ENCODE measurements around the gene SCT.

SCT gene

DNA sequence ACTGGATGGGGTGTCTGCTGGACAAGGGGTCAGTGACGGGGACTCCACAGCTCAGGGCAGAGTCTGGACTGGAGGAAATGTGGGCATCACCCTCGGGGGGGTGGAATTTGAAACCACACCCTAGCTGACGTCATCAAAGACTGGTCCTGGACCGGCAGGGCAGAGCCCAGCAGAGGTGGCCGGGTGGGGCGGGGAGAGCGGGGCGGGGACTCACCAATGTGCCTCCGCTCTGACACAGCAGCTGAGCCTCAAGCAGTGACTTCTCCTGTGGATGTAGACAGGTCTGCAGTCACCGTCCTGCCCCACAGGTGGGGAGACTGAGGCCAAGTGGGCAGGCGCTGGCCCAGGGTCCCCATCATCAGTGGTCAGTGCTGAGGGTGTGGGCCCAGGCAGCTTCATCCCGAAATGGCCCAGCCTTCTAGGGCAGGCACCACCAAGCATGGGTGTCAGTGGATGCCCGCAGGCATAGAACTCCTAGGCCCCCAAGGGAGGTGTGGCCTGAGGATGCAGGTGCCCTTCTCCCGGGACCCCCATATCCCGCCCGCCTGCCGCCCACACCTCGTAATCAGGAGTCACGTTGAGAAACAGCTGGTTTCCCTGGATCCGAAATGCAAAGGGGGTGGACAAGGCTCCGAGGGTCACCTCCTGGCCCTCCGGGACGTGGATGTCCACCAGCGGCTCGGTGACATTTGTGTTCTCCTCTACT, 2.8 kb downstream of the SCT start:
- H3K23ac ChIP-seq (ENCODE audit: low read length): peak overlapping the region; percentile 45
- H4K8ac ChIP-seq (ENCODE audit: low read depth, low read length): no peak overlapping the region
- no peaks in the 10 kb centered on the region for H3K27me3 ChIP-seq (ENCODE audit: insufficient read depth, low read length, poor library complexity)
- no peaks in the 10 kb centered on the region for H3K36me3 ChIP-seq (ENCODE audit: control insufficient read depth, insufficient read depth, low read length)
- no peak overlapping the region for H2AK5ac ChIP-seq (ENCODE audit: low read length)
- no peaks in the 10 kb centered on the region for H3K4me1 ChIP-seq (ENCODE audit: control insufficient read depth, low read depth, low read length)
- no peak overlapping the region for H3K18ac ChIP-seq (ENCODE audit: low read length)
- no peak overlapping the region for H2BK120ac ChIP-seq (ENCODE audit: low read depth, low read length)
- H3K27ac ChIP-seq (ENCODE audit: low read depth, low read length): no peak overlapping the region
- H3K79me2 ChIP-seq (ENCODE audit: control insufficient read depth, insufficient read depth, low read length): no peaks in the 10 kb centered on the region
- H3K4me2 ChIP-seq (ENCODE audit: low read length): no peak overlapping the region
- no peak overlapping the region for H2BK5ac ChIP-seq (ENCODE audit: low read length)
- H2BK15ac ChIP-seq (replicated peaks; ENCODE audit: low read depth): no peak overlapping the region
- DNase-seq: no peak
- H3K4ac ChIP-seq (ENCODE audit: low read depth, low read length): no peak overlapping the region
- H3K79me1 ChIP-seq (ENCODE audit: low read length): no peaks in the 10 kb centered on the region
- H3K9ac ChIP-seq (ENCODE audit: low read length): no peak overlapping the region
- no peak overlapping the region for H3K56ac ChIP-seq (ENCODE audit: low read length)
- WGBS (ENCODE audit: extremely low coverage, insufficient coverage, low lambda C conversion rate): no CpG with 5 or more reads among the region's 25 CpGs
- no peak overlapping the region for H3K4me3 ChIP-seq (ENCODE audit: low read length)
- no peak overlapping the region for H4K5ac ChIP-seq (ENCODE audit: low read length)

DNA sequence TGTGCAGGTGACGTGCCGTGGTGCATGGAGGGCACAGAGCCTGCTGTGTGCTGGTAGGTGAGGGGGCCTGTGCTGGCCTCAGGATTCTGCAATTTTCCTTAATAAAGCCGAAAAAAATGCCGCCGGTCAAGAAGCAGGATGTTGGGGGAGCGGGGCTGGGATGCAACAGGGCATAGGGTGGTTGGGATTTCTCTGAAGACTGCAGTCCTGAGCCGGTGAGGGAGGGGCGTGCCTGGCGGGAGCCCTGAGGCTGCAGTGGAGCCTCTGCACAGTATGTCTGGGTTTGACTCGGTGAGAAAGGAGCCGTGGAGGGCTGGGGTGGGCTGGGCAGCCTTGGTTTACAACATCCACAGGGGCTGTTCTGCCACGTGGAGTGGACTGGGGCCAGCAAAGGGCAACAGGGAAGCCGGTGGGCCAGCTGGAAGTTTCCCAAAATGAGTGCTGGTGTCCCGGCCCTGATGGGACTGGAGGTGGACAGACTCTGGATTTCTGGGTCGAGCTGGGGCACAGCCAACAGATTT, 3.6 kb downstream of the SCT start:
- H3K4me1 ChIP-seq (ENCODE audit: control insufficient read depth, low read depth, low read length): no peaks in the 10 kb centered on the region
- no peak overlapping the region for H2AK5ac ChIP-seq (ENCODE audit: low read length)
- H3K4me2 ChIP-seq (ENCODE audit: low read length): no peak overlapping the region
- no peak for DNase-seq
- no peak overlapping the region for H4K8ac ChIP-seq (ENCODE audit: low read depth, low read length)
- WGBS (ENCODE audit: extremely low coverage, insufficient coverage, low lambda C conversion rate): no CpG with 5 or more reads among the region's 15 CpGs
- no peak overlapping the region for H2BK15ac ChIP-seq (replicated peaks; ENCODE audit: low read depth)
- no peaks in the 10 kb centered on the region for H3K27me3 ChIP-seq (ENCODE audit: insufficient read depth, low read length, poor library complexity)
- H3K9ac ChIP-seq (ENCODE audit: low read length): no peak overlapping the region
- H4K5ac ChIP-seq (ENCODE audit: low read length): no peak overlapping the region
- no peak overlapping the region for H3K4me3 ChIP-seq (ENCODE audit: low read length)
- H3K27ac ChIP-seq (ENCODE audit: low read depth, low read length): no peak overlapping the region
- no peak overlapping the region for H2BK120ac ChIP-seq (ENCODE audit: low read depth, low read length)
- H3K56ac ChIP-seq (ENCODE audit: low read length): no peak overlapping the region
- no peak overlapping the region for H3K23ac ChIP-seq (ENCODE audit: low read length)
- no peak overlapping the region for H2BK5ac ChIP-seq (ENCODE audit: low read length)
- no peak overlapping the region for H3K18ac ChIP-seq (ENCODE audit: low read length)
- no peaks in the 10 kb centered on the region for H3K36me3 ChIP-seq (ENCODE audit: control insufficient read depth, insufficient read depth, low read length)
- no peaks in the 10 kb centered on the region for H3K79me1 ChIP-seq (ENCODE audit: low read length)
- H3K4ac ChIP-seq (ENCODE audit: low read depth, low read length): no peak overlapping the region
- H3K79me2 ChIP-seq (ENCODE audit: control insufficient read depth, insufficient read depth, low read length): no peaks in the 10 kb centered on the region

DNA sequence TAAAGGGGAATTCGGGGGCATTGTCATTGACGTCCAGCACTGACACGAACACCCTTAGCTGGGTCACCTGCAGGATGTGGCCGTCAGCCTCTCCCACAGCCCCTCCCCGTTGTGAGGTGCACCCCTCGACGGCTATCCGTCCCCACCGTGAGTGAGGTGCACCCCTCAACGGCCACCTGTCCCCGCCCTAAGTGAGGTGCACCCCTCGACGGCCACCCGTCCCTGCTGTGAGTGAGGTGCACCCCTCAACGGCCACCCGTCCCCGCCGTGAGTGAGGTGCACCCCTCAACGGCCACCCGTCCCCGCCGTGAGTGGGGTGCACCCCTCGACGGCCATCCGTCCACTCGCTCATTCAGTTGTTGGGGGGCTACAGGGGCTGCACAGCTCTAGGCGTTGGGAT, 5.1 kb downstream of the SCT start:
- Histone ChIP-seq H3K56ac (ENCODE audit: low read length) (no peak overlapping the region), H3K23ac (ENCODE audit: low read length) (no peak overlapping the region), H4K8ac (ENCODE audit: low read depth, low read length) (no peak overlapping the region), H3K79me1 (ENCODE audit: low read length) (no peaks in the 10 kb centered on the region), H4K5ac (ENCODE audit: low read length) (no peak overlapping the region), H2BK5ac (ENCODE audit: low read length) (no peak overlapping the region), H2AK5ac (ENCODE audit: low read length) (no peak overlapping the region), H3K36me3 (ENCODE audit: control insufficient read depth, insufficient read depth, low read length) (no peaks in the 10 kb centered on the region), H3K9ac (ENCODE audit: low read length) (no peak overlapping the region), H3K27ac (ENCODE audit: low read depth, low read length) (no peak overlapping the region), H3K4me3 (ENCODE audit: low read length) (no peak overlapping the region), H3K4me2 (ENCODE audit: low read length) (no peak overlapping the region), H3K27me3 (ENCODE audit: insufficient read depth, low read length, poor library complexity) (no peaks in the 10 kb centered on the region), H3K18ac (ENCODE audit: low read length) (no peak overlapping the region), H2BK15ac (replicated peaks; ENCODE audit: low read depth) (no peak overlapping the region), H3K4ac (ENCODE audit: low read depth, low read length) (no peak overlapping the region), H2BK120ac (ENCODE audit: low read depth, low read length) (no peak overlapping the region), H3K4me1 (ENCODE audit: control insufficient read depth, low read depth, low read length) (no peaks in the 10 kb centered on the region), H3K79me2 (ENCODE audit: control insufficient read depth, insufficient read depth, low read length) (no peaks in the 10 kb centered on the region)
- no peak for DNase-seq
- WGBS (ENCODE audit: extremely low coverage, insufficient coverage, low lambda C conversion rate): no CpG with 5 or more reads among the region's 27 CpGs

DNA sequence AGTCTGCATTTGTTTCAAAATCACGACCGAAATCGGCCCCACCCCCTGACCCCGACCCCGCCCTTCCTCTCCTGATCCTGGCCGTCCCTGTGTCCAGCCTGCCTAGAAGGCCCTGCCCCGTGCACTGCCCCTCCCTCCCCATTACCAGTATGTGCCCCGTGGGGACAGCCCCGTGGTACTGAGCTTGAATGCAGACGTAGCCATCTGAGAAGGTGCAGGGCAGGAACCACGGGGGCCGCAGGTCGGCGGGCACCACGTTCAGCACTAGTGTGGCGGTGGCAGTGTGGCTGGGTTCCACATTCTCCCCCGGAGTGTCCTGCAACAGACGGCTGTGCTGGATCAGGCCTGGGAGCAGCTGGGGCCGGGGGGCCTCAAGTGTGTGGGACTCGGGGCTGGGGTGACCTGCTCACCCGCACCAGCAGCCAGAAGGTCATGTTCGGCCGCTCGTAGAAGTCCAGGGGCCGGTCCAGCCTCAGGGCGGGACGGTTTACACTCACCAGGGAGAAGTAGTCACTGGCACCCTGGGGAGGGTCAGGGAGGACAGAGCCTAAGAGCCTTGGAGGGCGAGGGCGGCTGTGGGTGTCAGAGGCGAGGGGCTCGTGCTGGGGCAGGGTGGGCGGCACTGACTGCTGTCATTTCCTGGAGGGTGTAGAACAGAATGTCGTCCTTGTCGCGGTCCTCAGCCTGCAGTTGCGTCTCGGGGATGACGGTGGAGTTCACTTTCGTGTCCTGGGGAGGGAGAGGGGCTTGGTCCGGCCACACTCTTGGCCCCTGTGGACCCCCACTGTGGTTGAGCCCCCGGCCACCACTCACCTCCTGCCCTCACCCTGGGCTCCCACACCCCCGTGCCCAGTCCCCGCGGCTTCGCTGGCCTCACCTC, 5.8 kb downstream of the SCT start:
- no peaks in the 10 kb centered on the region for H3K4me1 ChIP-seq (ENCODE audit: control insufficient read depth, low read depth, low read length)
- no peak overlapping the region for H2BK15ac ChIP-seq (replicated peaks; ENCODE audit: low read depth)
- H3K9ac ChIP-seq (ENCODE audit: low read length): no peak overlapping the region
- H3K27ac ChIP-seq (ENCODE audit: low read depth, low read length): no peak overlapping the region
- H3K23ac ChIP-seq (ENCODE audit: low read length): no peak overlapping the region
- no peaks in the 10 kb centered on the region for H3K27me3 ChIP-seq (ENCODE audit: insufficient read depth, low read length, poor library complexity)
- no peak for DNase-seq
- no peak overlapping the region for H2BK120ac ChIP-seq (ENCODE audit: low read depth, low read length)
- WGBS (ENCODE audit: extremely low coverage, insufficient coverage, low lambda C conversion rate): no CpG with 5 or more reads among the region's 45 CpGs
- H3K79me2 ChIP-seq (ENCODE audit: control insufficient read depth, insufficient read depth, low read length): no peaks in the 10 kb centered on the region
- no peak overlapping the region for H2BK5ac ChIP-seq (ENCODE audit: low read length)
- no peak overlapping the region for H3K4ac ChIP-seq (ENCODE audit: low read depth, low read length)
- H4K5ac ChIP-seq (ENCODE audit: low read length): no peak overlapping the region
- no peaks in the 10 kb centered on the region for H3K79me1 ChIP-seq (ENCODE audit: low read length)
- no peak overlapping the region for H3K18ac ChIP-seq (ENCODE audit: low read length)
- no peak overlapping the region for H2AK5ac ChIP-seq (ENCODE audit: low read length)
- H3K4me2 ChIP-seq (ENCODE audit: low read length): no peak overlapping the region
- H4K8ac ChIP-seq (ENCODE audit: low read depth, low read length): no peak overlapping the region
- H3K56ac ChIP-seq (ENCODE audit: low read length): no peak overlapping the region
- no peak overlapping the region for H3K4me3 ChIP-seq (ENCODE audit: low read length)
- H3K36me3 ChIP-seq (ENCODE audit: control insufficient read depth, insufficient read depth, low read length): no peaks in the 10 kb centered on the region

DNA sequence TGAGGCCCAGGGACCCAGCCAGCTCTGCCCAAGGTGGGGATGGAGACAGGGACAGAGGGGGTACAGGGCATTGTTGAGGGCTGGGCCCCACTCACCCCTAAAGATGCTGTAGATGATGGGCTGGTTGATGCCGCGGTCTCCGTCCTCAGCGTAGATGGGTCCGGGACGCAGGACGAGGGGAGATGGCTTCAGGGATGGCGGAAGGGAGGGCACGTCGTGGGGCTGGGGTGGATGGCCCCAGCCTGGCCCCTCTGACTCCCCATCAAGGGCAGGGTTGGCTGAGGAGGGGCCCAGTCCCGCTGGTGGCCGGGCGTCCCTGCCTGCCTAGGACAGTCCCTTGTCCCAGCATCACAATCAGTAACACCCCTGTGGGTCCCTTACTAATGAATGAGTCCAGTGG, 6.8 kb downstream of the SCT start:
- Histone ChIP-seq H3K27ac (ENCODE audit: low read depth, low read length) (no peak overlapping the region), H2AK5ac (ENCODE audit: low read length) (no peak overlapping the region), H3K79me2 (ENCODE audit: control insufficient read depth, insufficient read depth, low read length) (no peaks in the 10 kb centered on the region), H4K5ac (ENCODE audit: low read length) (no peak overlapping the region), H3K23ac (ENCODE audit: low read length) (no peak overlapping the region), H3K4ac (ENCODE audit: low read depth, low read length) (no peak overlapping the region), H3K4me3 (ENCODE audit: low read length) (no peak overlapping the region), H3K27me3 (ENCODE audit: insufficient read depth, low read length, poor library complexity) (no peaks in the 10 kb centered on the region), H3K36me3 (ENCODE audit: control insufficient read depth, insufficient read depth, low read length) (no peaks in the 10 kb centered on the region), H2BK120ac (ENCODE audit: low read depth, low read length) (no peak overlapping the region), H3K79me1 (ENCODE audit: low read length) (no peaks in the 10 kb centered on the region), H4K8ac (ENCODE audit: low read depth, low read length) (no peak overlapping the region), H2BK15ac (replicated peaks; ENCODE audit: low read depth) (no peak overlapping the region), H3K18ac (ENCODE audit: low read length) (no peak overlapping the region), H3K56ac (ENCODE audit: low read length) (no peak overlapping the region), H3K4me2 (ENCODE audit: low read length) (no peak overlapping the region), H3K4me1 (ENCODE audit: control insufficient read depth, low read depth, low read length) (no peaks in the 10 kb centered on the region), H2BK5ac (ENCODE audit: low read length) (no peak overlapping the region), H3K9ac (ENCODE audit: low read length) (no peak overlapping the region)
- WGBS (ENCODE audit: extremely low coverage, insufficient coverage, low lambda C conversion rate): no CpG with 5 or more reads among the region's 13 CpGs
- DNase-seq: no peak
